Caki2 (cell line): ENCODE data around the gene GABRB3. TPM values are rescaled to one million over a fixed set of nuclear protein-coding genes. Genes with fewer than 3 reads are reported as not detected.
A peak's percentile ranks its signal among the peaks of the same experiment; 100 is the strongest.

Experiments used
- DNase-seq: peaks from one replicate; pipeline ENCODE4 v3.0.0-alpha.2; 2015; ENCODE audit warnings: low read depth
- in situ Hi-C: cut with HindIII; loops from 2 replicates; pipeline ENCODE4 v1.10.0; 2016; ENCODE audit warnings: low sequenced_read_pairs, low pct_unique_long_range_greater_than_20kb, mixed read lengths
- total RNA-seq: library from RNA; depleted of rRNA; stranded (reverse); fragments of >200 nt; shearing (Covaris generic); gene quantifications from 2 replicates; pipeline ENCODE4 v1.2.3, GENCODE V29; 2014; ENCODE audit warnings: low replicate concordance

GABRB3 gene
- total RNA-seq, 1 experiment from 2014 or later: 5.3 TPM

GRCh38 chr15:26691249-26691648 is 81.6 kb downstream of the GABRB3 start:
- no peak for DNase-seq
- in situ Hi-C loops: no loop called here

- in situ Hi-C loops: no loop called here
- DNase-seq: no peak
These were observed 82.1 kb downstream of the GABRB3 start for GRCh38 chr15:26690778-26691177.

- in situ Hi-C loops: no loop called here
- no peak for DNase-seq
These were observed 83.4 kb downstream of the GABRB3 start for GRCh38 chr15:26689462-26689861.

GRCh38 chr15:26686547-26687187 is 86.2 kb downstream of the GABRB3 start:
- DNase-seq: no peak

GRCh38 chr15:26682598-26683164 is 90.2 kb downstream of the GABRB3 start:
- no peak for DNase-seq
- in situ Hi-C loops: no loop called here

More at GRCh38 chr15:26686547-26687187, 86.2 kb downstream of the GABRB3 start:
- in situ Hi-C loops: no loop called here

GRCh38 chr15:26679927-26680326 is 92.9 kb downstream of the GABRB3 start:
- DNase-seq: no peak
- in situ Hi-C loops: no loop called here

GRCh38 chr15:26676115-26676514 is 96.8 kb downstream of the GABRB3 start:
- in situ Hi-C loops: no loop called here
- DNase-seq: no peak

GRCh38 chr15:26674467-26674866 is 98.4 kb downstream of the GABRB3 start:
- no peak for DNase-seq
- in situ Hi-C loops: no loop called here

GRCh38 chr15:26673445-26673844 is 99.4 kb downstream of the GABRB3 start:
- in situ Hi-C loops: no loop called here
- no peak for DNase-seq

- DNase-seq: no peak
- in situ Hi-C loops: no loop called here
These were observed 102.8 kb downstream of the GABRB3 start for GRCh38 chr15:26670116-26670515.

GRCh38 chr15:26667222-26667988 is 105.5 kb downstream of the GABRB3 start:
- in situ Hi-C loops: no loop called here
- DNase-seq: no peak

- DNase-seq: no peak
- in situ Hi-C loops: no loop called here
These were observed 106.7 kb downstream of the GABRB3 start for GRCh38 chr15:26665957-26666791.

GRCh38 chr15:26662283-26662682 is 110.6 kb downstream of the GABRB3 start:
- in situ Hi-C loops: no loop called here
- DNase-seq: no peak

- DNase-seq: peak; percentile 4
These were observed 111.1 kb downstream of the GABRB3 start for GRCh38 chr15:26661748-26662147.

GRCh38 chr15:26661107-26661506 is 111.8 kb downstream of the GABRB3 start:
- in situ Hi-C loops: no loop called here
- no peak for DNase-seq

More at GRCh38 chr15:26661748-26662147, 111.1 kb downstream of the GABRB3 start:
- in situ Hi-C loops: no loop called here

GRCh38 chr15:26660241-26660640 is 112.6 kb downstream of the GABRB3 start:
- DNase-seq: no peak
- in situ Hi-C loops: no loop called here

GRCh38 chr15:26658290-26658689 is 114.6 kb downstream of the GABRB3 start:
- in situ Hi-C loops: no loop called here

GRCh38 chr15:26656080-26656479 is 116.8 kb downstream of the GABRB3 start:
- DNase-seq: no peak
- in situ Hi-C loops: no loop called here

More at GRCh38 chr15:26658290-26658689, 114.6 kb downstream of the GABRB3 start:
- no peak for DNase-seq

GRCh38 chr15:26651909-26652308 is 121.0 kb downstream of the GABRB3 start:
- no peak for DNase-seq
- in situ Hi-C loops: no loop called here
